Effector CD4-positive, alpha-beta T cell (primary cell): ENCODE results near the gene ABCB1.
"Not testable (repeated sequence)": the region's sequence is repeated elsewhere in the genome, so short reads cannot be mapped to it uniquely, and the experiment has no call there.

ENCODE experiments used
- DNase-seq: peaks from one replicate; pipeline ENCODE4 v3.0.0-alpha.2; 2020

ABCB1 gene

GRCh38 chr7:87574630-87575029 lies 26.1 kb downstream of the ABCB1 start:
- no peak for DNase-seq

- DNase-seq = not testable (repeated sequence)
Measured at GRCh38 chr7:87572513-87572912, 28.2 kb downstream of the ABCB1 start.

GRCh38 chr7:87570178-87570577 lies 30.5 kb downstream of the ABCB1 start:
- DNase-seq = no peak

GRCh38 chr7:87567052-87567451 lies 33.6 kb downstream of the ABCB1 start:
- DNase-seq = no peak

GRCh38 chr7:87566311-87566900 lies 34.3 kb downstream of the ABCB1 start:
- DNase-seq = no peak

GRCh38 chr7:87565877-87566276 lies 34.8 kb downstream of the ABCB1 start:
- DNase-seq = no peak

GRCh38 chr7:87564296-87564963 lies 36.3 kb downstream of the ABCB1 start:
- no peak for DNase-seq

- DNase-seq = no peak
Measured at GRCh38 chr7:87561702-87562101, 39.0 kb downstream of the ABCB1 start.

GRCh38 chr7:87561102-87561501 lies 39.6 kb downstream of the ABCB1 start:
- no peak for DNase-seq

GRCh38 chr7:87552351-87552900 lies 48.3 kb downstream of the ABCB1 start:
- DNase-seq = no peak

GRCh38 chr7:87548123-87548919 lies 52.4 kb downstream of the ABCB1 start:
- no peak for DNase-seq

GRCh38 chr7:87545760-87546159 lies 54.9 kb downstream of the ABCB1 start:
- no peak for DNase-seq

GRCh38 chr7:87543623-87544022 lies 57.1 kb downstream of the ABCB1 start:
- no peak for DNase-seq

- no peak for DNase-seq
Measured at GRCh38 chr7:87541648-87542047, 59.0 kb downstream of the ABCB1 start.

GRCh38 chr7:87538052-87538451 lies 62.6 kb downstream of the ABCB1 start:
- DNase-seq = no peak

GRCh38 chr7:87534072-87534471 lies 66.6 kb downstream of the ABCB1 start:
- DNase-seq = no peak

GRCh38 chr7:87530126-87530525 lies 70.6 kb downstream of the ABCB1 start:
- DNase-seq = no peak

- no peak for DNase-seq
Measured at GRCh38 chr7:87528730-87529129, 72.0 kb downstream of the ABCB1 start.

- no peak for DNase-seq
Measured at GRCh38 chr7:87518735-87519134, 81.9 kb downstream of the ABCB1 start.

- no peak for DNase-seq
Measured at GRCh38 chr7:87517891-87518290, 82.8 kb downstream of the ABCB1 start.

- no peak for DNase-seq
Measured at GRCh38 chr7:87517136-87517815, 83.4 kb downstream of the ABCB1 start.

- no peak for DNase-seq
Measured at GRCh38 chr7:87513735-87514335, 86.8 kb downstream of the ABCB1 start.

GRCh38 chr7:87512906-87513305 lies 87.8 kb downstream of the ABCB1 start:
- DNase-seq = no peak
